GM18511 (cell line): Measurements from ENCODE around the gene PRDM12.

Source experiments
- ATAC-seq: cut with Tn5 transposase; IDR thresholded peaks from one replicate; pipeline ENCODE4 v1.9.1; 2021; ENCODE audit warnings: mild to moderate bottlenecking, moderate library complexity; ENCODE audit not compliant: unreplicated experiment

The PRDM12 gene

GRCh38 chr9:130635721-130636647 lies 28.4 kb upstream of the PRDM12 start:
- ATAC-seq = no peak

DNA sequence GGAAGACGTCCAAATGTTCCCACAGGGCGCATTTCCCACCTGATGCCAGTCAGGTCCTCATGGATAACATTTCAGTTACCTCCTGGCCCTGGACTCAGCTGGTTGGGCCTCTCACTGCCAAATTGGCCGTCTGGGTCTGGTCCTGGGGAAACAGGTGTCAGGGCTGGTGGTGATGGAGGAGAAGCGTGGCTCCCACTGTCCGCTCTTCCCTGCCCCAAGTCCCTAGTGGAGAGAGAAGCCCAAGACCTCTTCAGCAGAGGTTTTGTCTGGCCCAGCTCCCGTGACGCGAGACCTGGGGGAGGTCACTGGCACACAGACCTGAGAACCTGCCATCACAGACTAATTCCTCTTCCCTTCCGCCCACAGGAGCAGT lies 27.8 kb upstream of the PRDM12 start:
- ATAC-seq = no peak

DNA sequence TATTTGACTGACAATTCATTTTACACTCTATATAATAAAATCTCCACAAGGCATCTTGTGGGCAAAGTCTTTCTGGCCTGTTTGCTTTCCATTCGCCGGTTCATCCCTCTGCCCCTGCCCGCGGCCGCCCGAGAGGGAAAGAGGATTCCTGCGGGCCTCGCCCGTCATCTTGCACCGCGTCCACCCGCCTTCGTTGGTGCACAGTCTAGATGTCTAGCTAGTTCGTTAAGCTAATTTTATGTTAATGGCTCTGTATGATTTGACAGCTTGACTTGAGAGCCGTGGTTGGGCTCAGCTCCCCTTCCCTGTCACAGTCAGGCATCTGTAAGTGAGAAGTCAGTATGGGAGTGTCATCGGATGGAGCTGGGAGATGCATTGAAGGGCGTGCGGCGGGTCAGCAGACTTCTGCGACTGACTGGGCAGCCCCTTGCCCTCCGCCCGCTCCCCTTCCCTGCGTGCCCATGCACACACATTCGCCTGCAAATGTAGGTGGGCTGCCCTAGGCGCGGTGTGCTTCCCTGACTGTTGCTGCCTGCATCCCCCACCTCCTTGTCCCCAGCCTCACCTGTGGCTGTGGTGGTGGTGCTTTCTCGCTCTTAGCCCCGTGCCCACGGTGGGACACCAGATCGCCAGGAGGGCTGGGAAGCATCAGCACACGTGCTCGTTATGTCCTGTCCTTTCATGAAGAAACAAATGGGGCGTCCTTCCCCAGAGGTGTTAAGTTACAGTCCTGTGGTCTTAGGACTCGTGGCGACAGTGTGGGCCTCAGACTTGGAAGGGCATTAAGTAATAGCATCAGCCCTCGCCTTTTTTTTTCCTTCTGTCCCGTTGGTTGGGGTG lies 25.9 kb upstream of the PRDM12 start:
- ATAC-seq = no peak

- no peak for ATAC-seq
Measured at GRCh38 chr9:130639124-130639765, 25.1 kb upstream of the PRDM12 start.

GRCh38 chr9:130639866-130640555 lies 24.4 kb upstream of the PRDM12 start:
- ATAC-seq = no peak

GRCh38 chr9:130640681-130641080 lies 23.7 kb upstream of the PRDM12 start:
- ATAC-seq = no peak

- no peak for ATAC-seq
Measured at GRCh38 chr9:130642926-130643325, 21.5 kb upstream of the PRDM12 start.

- ATAC-seq = no peak
Measured at GRCh38 chr9:130651221-130651620, 13.2 kb upstream of the PRDM12 start.

DNA sequence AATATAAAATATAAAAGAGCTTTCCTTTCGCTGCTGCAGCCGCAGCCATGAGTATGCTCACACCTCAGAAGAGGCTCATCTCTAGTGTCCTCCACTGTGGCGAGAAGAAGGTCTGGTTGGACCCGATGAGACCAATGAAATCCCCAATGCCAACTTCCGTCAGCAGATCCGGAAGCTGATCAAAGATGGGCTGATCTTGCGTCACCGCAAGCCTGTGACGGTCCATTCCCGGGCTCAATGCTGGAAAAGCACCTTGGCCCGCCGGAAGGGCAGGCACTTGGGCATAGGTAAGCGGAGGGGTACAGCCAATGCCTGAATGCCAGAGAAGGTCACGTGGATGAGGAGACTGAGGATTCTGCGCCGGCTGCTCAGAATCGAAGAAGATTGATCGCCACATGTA lies 12.6 kb upstream of the PRDM12 start:
- ATAC-seq = no peak

- no peak for ATAC-seq
Measured at GRCh38 chr9:130654879-130655278, 9.5 kb upstream of the PRDM12 start.

DNA sequence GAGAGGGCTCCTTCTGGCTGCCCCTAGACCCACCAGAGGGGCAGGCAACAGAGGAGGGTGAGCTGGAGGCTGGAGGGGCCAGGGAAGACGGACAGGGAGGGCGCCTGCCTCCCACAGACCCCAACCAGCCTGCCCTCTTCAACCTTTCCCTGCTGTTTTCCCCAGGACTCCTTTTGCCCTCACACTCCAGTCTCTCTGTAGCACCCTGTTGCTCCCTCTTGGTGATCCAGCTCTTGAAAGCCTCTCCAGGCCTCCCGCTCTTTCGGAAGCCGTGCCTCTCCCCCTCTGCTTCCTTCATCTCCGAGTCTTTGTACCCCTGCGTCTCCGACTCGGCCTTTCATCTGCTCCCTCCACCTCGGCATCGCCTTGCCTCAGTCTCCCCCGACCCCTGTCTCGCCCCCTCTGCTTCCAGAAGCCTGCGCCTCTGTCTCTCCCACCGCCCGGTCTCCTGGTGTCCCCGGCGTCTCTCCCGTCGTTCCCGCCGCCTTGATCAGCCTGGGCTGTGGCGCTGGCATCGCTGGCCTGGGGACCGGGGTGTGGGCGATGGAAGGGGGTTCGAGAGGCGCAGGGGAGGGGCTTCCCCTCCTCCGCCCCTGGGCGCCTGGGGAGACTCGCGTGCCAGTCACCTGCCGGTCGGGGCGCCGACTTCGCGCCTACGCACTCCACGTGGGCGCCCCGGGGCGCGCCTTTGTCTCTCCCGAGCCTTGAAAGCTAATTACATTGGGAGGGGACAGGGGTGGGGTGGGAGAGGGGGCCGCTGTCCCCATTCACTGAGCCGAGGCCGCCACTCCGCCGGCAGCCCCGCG lies 5.3 kb upstream of the PRDM12 start:
- ATAC-seq = no peak

DNA sequence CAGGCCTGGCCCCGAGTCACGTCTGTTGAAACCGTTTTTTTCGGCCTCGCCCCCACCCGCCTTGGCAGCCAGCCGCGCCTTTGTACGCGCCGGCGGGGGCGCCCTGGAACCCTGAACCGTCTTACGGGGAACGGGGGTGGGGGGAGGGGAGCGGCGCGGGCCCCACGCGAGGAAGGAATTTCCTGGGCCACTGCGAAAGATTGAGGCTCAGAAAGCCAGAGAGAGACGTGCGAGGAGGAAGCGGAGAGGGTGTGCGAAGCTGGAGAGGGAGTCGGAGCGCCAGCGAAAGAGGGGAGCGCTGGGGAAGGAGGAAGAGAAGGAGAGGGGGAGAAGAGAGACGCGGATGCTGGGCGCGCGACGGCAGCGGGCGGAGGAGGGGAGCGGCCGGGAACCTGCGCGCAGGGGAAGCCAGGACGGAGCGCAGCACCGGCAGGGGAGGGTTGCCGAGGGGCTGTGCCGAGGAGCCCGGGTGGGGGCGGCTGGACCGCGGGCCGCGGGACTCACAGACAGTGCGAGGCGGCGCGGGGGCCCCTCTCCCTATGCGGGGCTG lies 4.6 kb upstream of the PRDM12 start:
- no peak for ATAC-seq

GRCh38 chr9:130660326-130660682 lies 4.1 kb upstream of the PRDM12 start:
- no peak for ATAC-seq

DNA sequence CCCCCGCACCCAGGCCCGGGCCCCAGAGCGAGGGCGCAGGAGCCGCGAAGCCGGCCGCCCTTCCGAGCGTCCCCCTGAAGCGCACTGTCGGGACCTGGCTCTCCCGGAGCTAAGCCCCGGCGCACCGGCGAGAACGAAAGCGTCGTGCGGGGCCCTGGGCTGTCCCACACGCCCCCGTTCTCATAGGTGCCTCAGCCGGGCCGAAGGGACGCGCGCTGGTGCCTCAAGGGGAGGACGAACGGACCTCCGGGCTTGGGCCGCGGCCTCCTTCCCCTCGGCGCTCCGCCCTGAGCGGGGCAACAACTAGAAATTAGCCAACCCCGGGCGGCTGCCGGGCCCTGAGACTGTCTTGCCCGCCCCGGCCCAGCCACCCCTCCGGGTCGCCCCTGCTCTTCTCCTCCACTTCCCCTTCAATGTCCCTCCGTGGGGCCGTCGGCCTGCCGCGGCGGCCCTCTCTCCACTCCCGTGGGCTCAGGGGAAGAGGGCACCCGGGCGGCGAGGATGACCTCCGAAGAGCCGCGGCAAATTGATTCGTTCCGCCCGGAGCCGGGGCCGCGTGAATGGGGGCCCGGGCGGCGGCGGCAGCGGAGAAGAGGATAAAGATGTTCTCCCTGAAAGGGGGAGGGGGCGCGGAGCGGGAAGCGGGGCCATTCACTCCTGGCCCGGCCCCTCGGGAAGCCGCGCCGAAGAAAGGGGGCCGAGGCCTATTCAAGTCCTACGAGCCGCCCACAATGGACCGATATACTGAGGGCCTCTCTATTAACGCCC lies 3.5 kb upstream of the PRDM12 start:
- no peak for ATAC-seq

DNA sequence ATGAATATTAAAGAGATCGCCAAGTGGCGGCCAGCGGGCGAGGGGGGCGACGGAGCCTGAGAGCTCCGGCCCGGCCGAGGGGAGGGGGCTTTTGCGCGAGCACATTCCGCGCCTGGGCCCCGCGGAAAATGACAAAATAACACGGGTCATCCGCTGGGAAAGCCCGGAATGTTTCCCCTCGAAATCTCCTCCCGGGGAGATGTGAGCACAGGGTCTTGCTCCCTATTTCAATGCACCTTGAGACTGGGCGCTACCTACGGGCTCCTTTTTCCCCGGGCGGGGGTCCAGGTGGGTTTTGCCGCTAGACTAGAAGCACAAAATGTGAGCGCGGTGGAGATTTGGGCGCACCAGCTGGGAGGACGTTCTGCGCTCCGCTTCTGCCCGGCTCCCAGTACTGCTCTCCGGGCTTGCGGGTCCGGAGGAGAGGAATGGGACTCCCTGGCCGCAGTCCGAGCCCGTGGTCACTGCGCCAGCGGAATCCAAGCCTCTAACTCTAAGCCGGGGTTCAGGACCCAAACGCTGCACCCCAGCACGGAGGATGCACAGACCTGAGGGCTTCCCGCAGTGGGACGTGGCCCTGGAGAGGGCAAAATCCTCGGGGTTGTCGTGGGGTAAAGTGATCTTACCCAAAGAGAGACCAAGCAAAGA lies 2.8 kb upstream of the PRDM12 start:
- no peak for ATAC-seq

- no peak for ATAC-seq
Measured at GRCh38 chr9:130662099-130662969, 2.1 kb upstream of the PRDM12 start.

DNA sequence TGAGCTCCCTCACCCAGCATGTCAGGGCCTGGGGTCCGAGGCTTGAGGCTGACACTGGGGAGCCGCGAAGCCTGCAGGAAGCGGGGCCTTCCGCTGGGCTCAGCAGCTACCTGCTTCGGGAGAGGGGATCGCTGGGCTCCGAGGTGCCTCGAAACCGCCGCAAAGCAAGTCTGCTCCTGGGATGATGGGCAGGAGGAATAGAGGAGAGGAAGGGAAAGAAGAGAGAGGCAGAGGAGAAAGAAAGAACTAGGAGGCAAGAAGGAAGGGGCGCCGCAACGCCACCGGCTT lies 1.5 kb upstream of the PRDM12 start:
- ATAC-seq = no peak
